Measurements from ENCODE around the gene ASTN2. TPM values are rescaled to one million over a fixed set of nuclear protein-coding genes. Genes with fewer than 3 reads are reported as not detected.

Gene ASTN2
- total and polyA plus RNA-seq, 10 of the 15 experiments (the other 5 are each of a cell fraction or from before 2014, with no cell fraction given): 1.4 to 15.7 (median 7.0) TPM

- Histone ChIP-seq H3K4me3 (no peak overlapping the region), H2AFZ (ENCODE audit: control insufficient read depth, low read depth, low read length) (no peak overlapping the region), H3K36me3 (ENCODE audit: control insufficient read depth in 2 of 2, insufficient read depth in 2 of 2, low read length in 1 of 2) (no peaks in the 10 kb centered on the region), H3K27me3 (replicated peaks in 1 of 2; ENCODE audit: control insufficient read depth in 2 of 2, insufficient read depth in 2 of 2, low read length in 1 of 2) (no peaks in the 10 kb centered on the region; a peak in 1 of 4 replicates), H3K4me1 (ENCODE audit: control insufficient read depth, insufficient read depth, low read length) (no peaks in the 10 kb centered on the region), H3K9me3 (replicated peaks; ENCODE audit: control insufficient read depth, insufficient read depth, low read length) (no peaks in the 10 kb centered on the region), H3K27ac (ENCODE audit: control insufficient read depth, insufficient read depth) (no peak overlapping the region), H4K20me1 (ENCODE audit: control insufficient read depth, insufficient read depth) (no peaks in the 10 kb centered on the region), H3K79me2 (ENCODE audit: control insufficient read depth, insufficient read depth, low read length) (no peaks in the 10 kb centered on the region), H3K9ac (ENCODE audit: control insufficient read depth, insufficient read depth, low read length) (no peak overlapping the region), H3K4me2 (ENCODE audit: control insufficient read depth, insufficient read depth) (no peak overlapping the region)
- WGBS (ENCODE audit: insufficient coverage, insufficient replicate concordance, low lambda C conversion rate, missing lambda C conversion rate): 0% methylated on average over 3 of the region's 3 CpGs
- BruUV-seq (replicated peaks): no TSS peak
- ChIA-PET CTCF (interaction anchor here (1.1 kb wide), 1 partner anchor 20 kb away, joined by 3 read pairs; no protein-coding TSS in a partner anchor), SMC1A (ENCODE audit: uncharacterized antibody, unreplicated experiment) (no interaction called here), POLR2A (no interaction called here), RAD21 (ENCODE audit: unreplicated experiment) (no interaction called here)
- ATAC-seq (no peak), FAIRE-seq (no peak), DNase-seq (ENCODE audit: low read depth, low spot score) (no peak)
- in situ Hi-C loops (cut with MboI): no loop called here
- intact Hi-C loops (cut with micrococcal nuclease; ENCODE audit: unreplicated experiment): no loop called here
- no peak for TF ChIP-seq CREB1 (IDR thresholded peaks at IDR 0.05; ENCODE audit: low read depth)
- TF ChIP-seq RAD51 (IDR thresholded peaks at IDR 0.05): no peak
- no peak for TF ChIP-seq EGR1 (IDR thresholded peaks at IDR 0.05; ENCODE audit: borderline replicate concordance in 1 of 2, low read depth in 2 of 2, low read length in 2 of 2)
- no peak for TF ChIP-seq KAT2A (conservative IDR thresholded peaks at IDR 0.05; ENCODE audit: control insufficient read depth, low read depth, low read length)
- no peak for TF ChIP-seq NFIC (IDR thresholded peaks at IDR 0.05; ENCODE audit: low read depth, low read length)
- no peak for TF ChIP-seq ZNF274 (IDR thresholded peaks at IDR 0.05; ENCODE audit: insufficient read depth, insufficient read length)
These were observed 12.6 kb upstream of the ASTN2 start for GRCh38 chr9:117427357-117427913.

DNA sequence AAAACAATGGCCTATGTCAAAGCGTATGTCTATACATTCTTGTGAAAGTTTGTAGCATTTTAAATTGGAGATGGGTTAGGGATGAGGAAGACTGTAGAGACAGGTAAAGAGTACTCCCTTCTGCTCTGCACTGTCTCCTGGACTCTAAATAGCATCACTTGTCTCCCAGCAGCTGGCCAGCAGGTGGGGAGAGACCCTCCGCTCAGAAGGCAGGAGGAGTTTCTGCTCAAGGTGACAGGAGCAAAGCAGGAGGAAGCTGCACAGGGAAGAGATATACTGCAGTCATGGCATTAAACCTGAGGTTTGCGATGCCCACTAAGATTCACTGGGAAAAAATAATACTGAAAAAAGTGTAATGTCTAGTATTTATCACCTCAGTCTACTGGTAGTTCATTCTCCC lies 10.7 kb upstream of the ASTN2 start:
- no peak for FAIRE-seq
- CTCF ChIA-PET: interaction anchor here (1.2 kb wide), 1 partner anchor 22 kb away, joined by 3 read pairs; no protein-coding TSS in a partner anchor
- H3K27ac ChIP-seq (ENCODE audit: control insufficient read depth, insufficient read depth): no peak overlapping the region

More for the DNA sequence above, 10.7 kb upstream of the ASTN2 start:
- Histone ChIP-seq H3K9ac (ENCODE audit: control insufficient read depth, insufficient read depth, low read length) (no peak overlapping the region), H3K4me2 (ENCODE audit: control insufficient read depth, insufficient read depth) (no peak overlapping the region), H3K79me2 (ENCODE audit: control insufficient read depth, insufficient read depth, low read length) (no peaks in the 10 kb centered on the region), H3K36me3 (ENCODE audit: control insufficient read depth in 2 of 2, insufficient read depth in 2 of 2, low read length in 1 of 2) (no peaks in the 10 kb centered on the region), H3K9me3 (replicated peaks; ENCODE audit: control insufficient read depth, insufficient read depth, low read length) (no peaks in the 10 kb centered on the region), H3K4me1 (ENCODE audit: control insufficient read depth, insufficient read depth, low read length) (no peaks in the 10 kb centered on the region), H2AFZ (ENCODE audit: control insufficient read depth, low read depth, low read length) (no peak overlapping the region), H3K4me3 (no peak overlapping the region), H4K20me1 (ENCODE audit: control insufficient read depth, insufficient read depth) (no peaks in the 10 kb centered on the region), H3K27me3 (replicated peaks in 1 of 2; ENCODE audit: control insufficient read depth in 2 of 2, insufficient read depth in 2 of 2, low read length in 1 of 2) (no peaks in the 10 kb centered on the region; a peak in 1 of 4 replicates)
- RAD21 ChIA-PET (ENCODE audit: unreplicated experiment): no interaction called here
- in situ Hi-C loops (cut with MboI): no loop called here
- BruUV-seq (replicated peaks): no TSS peak
- intact Hi-C loops (cut with micrococcal nuclease; ENCODE audit: unreplicated experiment): no loop called here
- TF ChIP-seq NR2C1 (IDR thresholded peaks at IDR 0.05) (no peak), FOXM1 (IDR thresholded peaks at IDR 0.05; ENCODE audit: low read depth, low read length) (no peak), CREB1 (IDR thresholded peaks at IDR 0.05; ENCODE audit: low read depth) (no peak), REST (IDR thresholded peaks at IDR 0.05; ENCODE audit: low read depth, low read length) (no peak), TCF7 (IDR thresholded peaks at IDR 0.05; ENCODE audit: borderline replicate concordance) (no peak)
- TF ChIP-seq, protein P1, sequence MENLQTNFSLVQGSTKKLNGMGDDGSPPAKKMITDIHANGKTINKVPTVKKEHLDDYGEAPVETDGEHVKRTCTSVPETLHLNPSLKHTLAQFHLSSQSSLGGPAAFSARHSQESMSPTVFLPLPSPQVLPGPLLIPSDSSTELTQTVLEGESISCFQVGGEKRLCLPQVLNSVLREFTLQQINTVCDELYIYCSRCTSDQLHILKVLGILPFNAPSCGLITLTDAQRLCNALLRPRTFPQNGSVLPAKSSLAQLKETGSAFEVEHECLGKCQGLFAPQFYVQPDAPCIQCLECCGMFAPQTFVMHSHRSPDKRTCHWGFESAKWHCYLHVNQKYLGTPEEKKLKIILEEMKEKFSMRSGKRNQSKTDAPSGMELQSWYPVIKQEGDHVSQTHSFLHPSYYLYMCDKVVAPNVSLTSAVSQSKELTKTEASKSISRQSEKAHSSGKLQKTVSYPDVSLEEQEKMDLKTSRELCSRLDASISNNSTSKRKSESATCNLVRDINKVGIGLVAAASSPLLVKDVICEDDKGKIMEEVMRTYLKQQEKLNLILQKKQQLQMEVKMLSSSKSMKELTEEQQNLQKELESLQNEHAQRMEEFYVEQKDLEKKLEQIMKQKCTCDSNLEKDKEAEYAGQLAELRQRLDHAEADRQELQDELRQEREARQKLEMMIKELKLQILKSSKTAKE (IDR thresholded peaks at IDR 0.05; ENCODE audit: low read depth, poor library complexity, severe bottlenecking): no peak
- SMC1A ChIA-PET (ENCODE audit: uncharacterized antibody, unreplicated experiment): no interaction called here
- POLR2A ChIA-PET: no interaction called here
- WGBS (ENCODE audit: insufficient coverage, insufficient replicate concordance, low lambda C conversion rate, missing lambda C conversion rate): 22% methylated on average over 3 of the region's 3 CpGs
- no peak for ATAC-seq
- no peak for DNase-seq (ENCODE audit: low read depth, low spot score)
